Measurements from ENCODE around the gene NDOR1. TPM values are rescaled to one million over a fixed set of nuclear protein-coding genes. Genes with fewer than 3 reads are reported as not detected.

Gene NDOR1
- total and polyA plus RNA-seq, 2 experiments from 2014 or later: 8.5 to 12.4 TPM

- Histone ChIP-seq H3K27me3 (replicated peaks; ENCODE audit: insufficient read depth) (no peaks in the 10 kb centered on the region), H3K4me1 (ENCODE audit: insufficient read depth) (peaks cover 17% of the 10 kb centered on the region), H3K27ac (peak overlapping the region; percentile 44), H4K20me1 (ENCODE audit: insufficient read depth) (no peaks in the 10 kb centered on the region), H3K9me2 (ENCODE audit: insufficient read depth) (no peaks in the 10 kb centered on the region), H3K36me3 (ENCODE audit: low read depth) (no peaks in the 10 kb centered on the region), H3F3A (ENCODE audit: insufficient read depth) (no peaks in the 10 kb centered on the region; the same call in 1 of the 2 replicates), H3K9me3 (ENCODE audit: low read depth) (no peaks in the 10 kb centered on the region), H3K4me3 (peak overlapping the region; percentile 89), H3K9ac (peak overlapping the region; percentile 92), H3K79me2 (ENCODE audit: insufficient read depth) (peaks cover 64% of the 10 kb centered on the region), H2AFZ (peak overlapping the region; percentile 58), H3K4me2 (ENCODE audit: unreplicated experiment) (peak overlapping the region; percentile 86)
- no peak for DNase-seq
- in situ Hi-C loops (cut with MboI): no loop called here
- no peak for TF ChIP-seq EZH2 (IDR thresholded peaks at IDR 0.05; ENCODE audit: insufficient read depth, poor library complexity, severe bottlenecking)
- TF ChIP-seq EZH2phosphoT487 (IDR thresholded peaks at IDR 0.05; ENCODE audit: insufficient read depth, low read depth): no peak
- 7 to 10% methylated on average over 21 of the region's 21 CpGs for WGBS, 2 experiments (ENCODE audit: low coverage in 1 of 2, low lambda C conversion rate in 2 of 2, missing lambda C conversion rate in 2 of 2)
Observed at GRCh38 chr9:137204731-137205125, 772 bp upstream of the NDOR1 start.

GRCh38 chr9:137206602-137207001 is 1.1 kb downstream of the NDOR1 start:
- no peak for TF ChIP-seq EZH2phosphoT487 (IDR thresholded peaks at IDR 0.05; ENCODE audit: insufficient read depth, low read depth)
- no peak for TF ChIP-seq EZH2 (IDR thresholded peaks at IDR 0.05; ENCODE audit: insufficient read depth, poor library complexity, severe bottlenecking)
- peak overlapping the region; percentile 89 for H3K4me3 ChIP-seq
- DNase-seq: no peak
- H3K9me2 ChIP-seq (ENCODE audit: insufficient read depth): no peaks in the 10 kb centered on the region
- no peaks in the 10 kb centered on the region for H3K9me3 ChIP-seq (ENCODE audit: low read depth)
- no peak overlapping the region for H2AFZ ChIP-seq
- H3K4me2 ChIP-seq (ENCODE audit: unreplicated experiment): peak overlapping the region; percentile 93
- in situ Hi-C loops (cut with MboI): no loop called here
- H3K4me1 ChIP-seq (ENCODE audit: insufficient read depth): peaks cover 14% of the 10 kb centered on the region
- no peak overlapping the region for H3K27ac ChIP-seq
- H3K27me3 ChIP-seq (replicated peaks; ENCODE audit: insufficient read depth): no peaks in the 10 kb centered on the region
- H4K20me1 ChIP-seq (ENCODE audit: insufficient read depth): no peaks in the 10 kb centered on the region
- H3K9ac ChIP-seq: peak overlapping the region; percentile 92
- no peaks in the 10 kb centered on the region for H3K36me3 ChIP-seq (ENCODE audit: low read depth)
- no peaks in the 10 kb centered on the region; the same call in 1 of the 2 replicates for H3F3A ChIP-seq (ENCODE audit: insufficient read depth)
- peaks cover 57% of the 10 kb centered on the region for H3K79me2 ChIP-seq (ENCODE audit: insufficient read depth)
- WGBS, 2 experiments (ENCODE audit: low coverage in 1 of 2, low lambda C conversion rate in 2 of 2, missing lambda C conversion rate in 2 of 2): 88 to 93% methylated on average over 7 of the region's 7 CpGs

- Histone ChIP-seq H3K27me3 (replicated peaks; ENCODE audit: insufficient read depth) (no peaks in the 10 kb centered on the region), H3K36me3 (ENCODE audit: low read depth) (no peaks in the 10 kb centered on the region), H2AFZ (no peak overlapping the region), H3K9me3 (ENCODE audit: low read depth) (no peaks in the 10 kb centered on the region), H4K20me1 (ENCODE audit: insufficient read depth) (no peaks in the 10 kb centered on the region), H3K4me1 (ENCODE audit: insufficient read depth) (peaks cover 2% of the 10 kb centered on the region), H3K27ac (no peak overlapping the region), H3F3A (ENCODE audit: insufficient read depth) (no peaks in the 10 kb centered on the region), H3K9ac (no peak overlapping the region), H3K9me2 (ENCODE audit: insufficient read depth) (no peaks in the 10 kb centered on the region), H3K4me2 (ENCODE audit: unreplicated experiment) (no peak overlapping the region), H3K79me2 (ENCODE audit: insufficient read depth) (peaks cover 10% of the 10 kb centered on the region), H3K4me3 (no peak overlapping the region)
- in situ Hi-C loops (cut with MboI): loop anchor here (10.0 kb wide), 1 partner anchor 87 kb away; no protein-coding TSS in a partner anchor
- 79 to 84% methylated on average over 11 to 13 of the region's 13 CpGs for WGBS, 2 experiments (ENCODE audit: low coverage in 1 of 2, low lambda C conversion rate in 2 of 2, missing lambda C conversion rate in 2 of 2)
- TF ChIP-seq EZH2phosphoT487 (IDR thresholded peaks at IDR 0.05; ENCODE audit: insufficient read depth, low read depth) (no peak), EZH2 (IDR thresholded peaks at IDR 0.05; ENCODE audit: insufficient read depth, poor library complexity, severe bottlenecking) (no peak)
- DNase-seq: no peak
Observed at GRCh38 chr9:137211532-137211931, 6.0 kb downstream of the NDOR1 start.

GRCh38 chr9:137212520-137212919 is 7.0 kb downstream of the NDOR1 start:
- in situ Hi-C loops (cut with MboI): loop anchor here (10.0 kb wide), 1 partner anchor 88 kb away; no protein-coding TSS in a partner anchor
- no peak overlapping the region for H3K27ac ChIP-seq
- peaks cover under 1% of the 10 kb centered on the region; the same call in 1 of the 2 replicates for H3K79me2 ChIP-seq (ENCODE audit: insufficient read depth)
- no peaks in the 10 kb centered on the region for H3K9me2 ChIP-seq (ENCODE audit: insufficient read depth)
- H3F3A ChIP-seq (ENCODE audit: insufficient read depth): no peaks in the 10 kb centered on the region
- H3K9me3 ChIP-seq (ENCODE audit: low read depth): no peaks in the 10 kb centered on the region
- no peaks in the 10 kb centered on the region for H3K36me3 ChIP-seq (ENCODE audit: low read depth)
- no peaks in the 10 kb centered on the region for H4K20me1 ChIP-seq (ENCODE audit: insufficient read depth)
- H3K27me3 ChIP-seq (replicated peaks; ENCODE audit: insufficient read depth): no peaks in the 10 kb centered on the region
- H3K9ac ChIP-seq: no peak overlapping the region
- no peak overlapping the region for H3K4me2 ChIP-seq (ENCODE audit: unreplicated experiment)
- no peak overlapping the region for H3K4me3 ChIP-seq
- TF ChIP-seq EZH2 (IDR thresholded peaks at IDR 0.05; ENCODE audit: insufficient read depth, poor library complexity, severe bottlenecking): no peak
- no peak for TF ChIP-seq EZH2phosphoT487 (IDR thresholded peaks at IDR 0.05; ENCODE audit: insufficient read depth, low read depth)
- H2AFZ ChIP-seq: no peak overlapping the region
- 85 to 87% methylated on average over 20 to 21 of the region's 21 CpGs for WGBS, 2 experiments (ENCODE audit: low coverage in 1 of 2, low lambda C conversion rate in 2 of 2, missing lambda C conversion rate in 2 of 2)
- no peak for DNase-seq
- peaks cover 8% of the 10 kb centered on the region; the same call in 1 of the 2 replicates for H3K4me1 ChIP-seq (ENCODE audit: insufficient read depth)

All from GM23248 (cell line).